GM18858 (cell line): Measurements from ENCODE around the gene INPP5K.
A peak's percentile ranks its signal among the peaks of the same experiment; 100 is the strongest.
"Not testable (repeated sequence)": the region's sequence is repeated elsewhere in the genome, so short reads cannot be mapped to it uniquely, and the experiment has no call there.

ENCODE experiments used
- ATAC-seq: cut with Tn5 transposase; IDR thresholded peaks from one replicate; pipeline ENCODE4 v1.9.1; 2021; ENCODE audit not compliant: unreplicated experiment

INPP5K gene

GRCh38 chr17:1508709-1509108, 7.7 kb downstream of the INPP5K start:
- ATAC-seq: not testable (repeated sequence)

- no peak for ATAC-seq
Measured at GRCh38 chr17:1506649-1507267, 9.7 kb downstream of the INPP5K start.

GRCh38 chr17:1505586-1505985, 10.8 kb downstream of the INPP5K start:
- no peak for ATAC-seq

GRCh38 chr17:1504866-1505265, 11.5 kb downstream of the INPP5K start:
- ATAC-seq: no peak

GRCh38 chr17:1503699-1504098, 12.7 kb downstream of the INPP5K start:
- ATAC-seq: no peak

DNA sequence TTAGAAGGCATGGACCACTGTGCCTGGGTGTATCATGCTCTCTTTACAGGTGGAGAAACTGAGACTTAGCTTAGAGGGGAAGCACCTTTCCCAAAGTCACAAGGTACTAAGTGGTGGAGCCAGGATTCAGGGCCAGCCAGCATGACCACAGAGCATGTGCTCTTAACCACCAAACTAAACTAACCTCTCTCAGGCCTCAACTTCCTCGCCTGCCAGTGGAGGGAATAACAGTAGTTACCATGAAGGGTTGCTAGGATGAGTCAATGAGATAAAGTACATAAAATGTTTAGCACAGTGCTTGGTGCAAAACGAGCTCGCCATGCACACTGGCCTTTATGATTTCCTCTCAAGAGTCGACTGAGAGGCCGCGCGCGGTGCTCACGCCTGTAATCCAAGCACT, 17.5 kb downstream of the INPP5K start:
- ATAC-seq: no peak

GRCh38 chr17:1498233-1498632, 18.2 kb downstream of the INPP5K start:
- ATAC-seq: no peak

- ATAC-seq: no peak
Measured at GRCh38 chr17:1497831-1498230, 18.6 kb downstream of the INPP5K start.

DNA sequence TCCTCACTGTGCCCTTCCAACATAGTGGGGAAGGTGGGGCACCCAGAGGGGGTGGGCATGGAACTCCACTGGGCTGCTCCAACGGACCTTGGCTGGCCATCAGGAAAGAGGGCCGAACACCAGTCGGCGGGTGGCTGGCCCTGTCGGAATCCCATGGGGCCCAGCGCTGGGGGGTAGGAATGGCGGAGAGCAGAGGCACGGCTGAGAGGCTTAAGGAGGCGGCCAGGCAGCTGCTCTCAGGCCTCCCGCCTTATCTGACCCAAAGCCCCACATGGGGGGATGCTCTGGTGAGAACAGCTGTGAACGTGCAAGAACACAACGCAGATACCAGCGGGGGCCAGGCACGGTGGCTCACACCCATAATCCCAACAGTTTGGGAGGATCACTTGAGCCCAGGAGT, 19.5 kb downstream of the INPP5K start:
- ATAC-seq: no peak

GRCh38 chr17:1495265-1495989, 21.0 kb downstream of the INPP5K start:
- no peak for ATAC-seq

DNA sequence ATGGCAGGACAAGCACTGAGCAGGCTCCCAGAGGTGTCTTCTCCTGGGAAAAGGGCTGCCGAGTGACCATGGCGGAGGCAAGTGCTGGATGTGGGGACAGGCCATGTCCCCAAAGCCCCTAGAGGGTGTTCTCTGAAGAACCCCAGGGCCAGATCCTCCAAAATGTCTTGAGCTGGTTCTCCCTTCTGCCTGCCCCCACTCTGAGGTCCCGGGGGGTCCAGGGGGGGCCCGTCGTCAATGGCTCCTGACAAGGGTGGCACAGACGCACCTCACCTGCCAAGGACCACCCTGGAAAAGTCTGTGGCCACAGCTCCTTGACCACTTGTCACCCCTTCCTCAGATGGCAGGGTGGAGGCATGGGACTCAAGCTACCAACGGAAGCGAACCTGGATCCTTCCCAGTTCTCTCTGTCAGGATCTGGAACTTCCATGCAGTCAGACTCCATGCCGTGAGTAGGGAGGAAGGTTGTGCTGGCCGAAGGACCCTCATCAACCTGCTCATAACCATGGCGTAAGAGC, 21.6 kb downstream of the INPP5K start:
- no peak for ATAC-seq

DNA sequence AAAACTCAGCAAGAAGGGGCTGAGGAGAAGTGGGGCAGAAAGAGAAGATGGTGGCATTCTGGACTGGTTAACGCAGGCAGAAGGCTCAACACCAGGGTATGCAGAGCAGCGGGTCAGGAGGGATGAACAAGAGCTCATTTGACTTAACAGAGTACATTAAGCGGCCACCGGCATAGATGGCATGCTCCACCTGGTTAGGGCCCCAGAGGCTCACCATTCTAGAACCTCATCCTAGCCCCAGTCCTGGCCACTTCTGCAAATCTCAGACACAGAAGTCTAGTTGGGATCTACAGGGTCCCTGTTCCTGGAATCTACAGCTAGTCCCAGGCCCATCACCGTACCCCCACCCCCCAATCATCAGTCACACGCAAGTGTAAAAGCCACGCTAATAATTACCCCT, 22.2 kb downstream of the INPP5K start:
- ATAC-seq: no peak

DNA sequence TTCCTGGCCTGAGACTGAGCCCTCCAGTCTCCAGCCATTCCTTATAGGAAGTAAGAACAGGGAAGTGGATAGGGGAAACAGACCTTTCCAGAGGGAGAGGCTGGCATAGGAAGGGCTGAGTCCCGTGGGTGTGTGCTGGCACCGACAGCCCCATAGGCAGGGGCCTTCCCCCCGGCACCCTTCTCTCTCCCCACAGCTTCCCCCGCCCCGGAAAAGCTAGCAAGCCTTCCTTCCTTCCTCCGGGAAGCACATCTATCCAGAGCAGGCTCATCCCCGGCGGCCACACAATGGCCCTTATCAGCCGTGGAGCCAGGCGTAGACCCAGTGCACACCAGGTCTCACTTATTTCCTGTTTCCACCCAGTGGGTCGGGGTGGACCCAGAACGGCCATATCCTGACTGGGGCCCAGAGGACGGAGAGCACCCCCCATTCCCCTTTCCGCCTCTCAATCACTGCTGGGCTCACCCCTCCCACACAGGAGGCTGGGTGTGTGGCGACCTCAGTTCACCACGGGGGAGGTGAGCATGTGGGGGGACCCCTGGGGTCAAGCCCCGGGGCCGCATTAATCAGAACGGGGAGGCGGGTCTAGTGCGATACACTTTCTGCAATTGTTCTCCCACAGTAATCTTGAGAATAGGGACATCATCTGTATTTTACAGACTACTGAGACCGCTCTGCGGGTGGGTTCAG, 23.0 kb downstream of the INPP5K start:
- ATAC-seq: no peak

DNA sequence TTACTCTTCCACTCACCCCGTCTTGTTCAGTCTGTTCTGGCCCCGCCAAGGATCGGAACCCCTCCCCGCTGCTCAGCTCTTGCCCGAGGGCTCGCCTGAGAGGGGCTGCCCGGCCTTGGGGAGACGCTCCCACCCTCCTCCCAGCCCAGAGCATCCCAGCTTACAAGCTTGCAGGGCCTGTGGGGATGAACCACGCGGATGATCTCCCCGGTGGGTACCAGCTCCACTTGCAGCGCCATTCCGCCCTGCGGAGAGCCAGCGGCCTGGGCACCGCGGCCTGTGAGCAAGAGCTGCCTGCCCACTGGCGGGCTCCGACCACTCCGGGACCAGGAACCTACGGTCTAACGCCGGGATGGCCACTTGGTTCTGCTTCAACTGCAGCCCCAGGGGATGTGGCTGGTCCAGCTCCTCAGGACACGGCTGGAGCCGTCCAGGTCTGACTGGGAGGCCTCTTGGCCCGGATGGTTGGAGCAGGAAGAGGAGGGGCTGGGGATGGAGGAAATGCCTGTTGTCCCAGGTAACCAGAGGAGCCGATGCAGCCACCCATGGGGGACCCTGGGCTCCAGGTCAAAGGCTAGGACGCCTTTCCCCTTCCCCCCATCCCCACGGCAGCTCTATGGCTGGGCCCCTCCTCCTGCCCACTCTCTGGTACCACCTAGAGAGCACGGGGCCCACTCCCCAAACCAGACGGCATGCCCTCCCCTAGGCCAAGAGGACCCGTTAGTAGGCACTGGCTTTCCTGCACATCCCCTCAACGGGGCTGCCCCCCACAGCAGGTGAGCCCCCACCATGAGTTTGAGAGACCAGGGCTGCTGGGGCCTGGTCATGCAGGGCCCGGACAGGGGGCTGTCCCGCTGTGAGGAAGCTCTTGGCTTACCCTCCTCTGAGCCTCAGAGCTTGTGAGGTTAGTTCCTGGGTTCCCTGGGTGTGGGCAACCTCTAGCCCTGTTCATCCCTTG, 23.9 kb downstream of the INPP5K start, which contains the start of gene MYO1C:
TSS of gene MYO1C (minus strand) at position 438 of the 958 bp plus-strand sequence. CDS start at position 239, 199 bp downstream.
- no peak for ATAC-seq

GRCh38 chr17:1491443-1492248, 24.8 kb downstream of the INPP5K start:
- no peak for ATAC-seq

DNA sequence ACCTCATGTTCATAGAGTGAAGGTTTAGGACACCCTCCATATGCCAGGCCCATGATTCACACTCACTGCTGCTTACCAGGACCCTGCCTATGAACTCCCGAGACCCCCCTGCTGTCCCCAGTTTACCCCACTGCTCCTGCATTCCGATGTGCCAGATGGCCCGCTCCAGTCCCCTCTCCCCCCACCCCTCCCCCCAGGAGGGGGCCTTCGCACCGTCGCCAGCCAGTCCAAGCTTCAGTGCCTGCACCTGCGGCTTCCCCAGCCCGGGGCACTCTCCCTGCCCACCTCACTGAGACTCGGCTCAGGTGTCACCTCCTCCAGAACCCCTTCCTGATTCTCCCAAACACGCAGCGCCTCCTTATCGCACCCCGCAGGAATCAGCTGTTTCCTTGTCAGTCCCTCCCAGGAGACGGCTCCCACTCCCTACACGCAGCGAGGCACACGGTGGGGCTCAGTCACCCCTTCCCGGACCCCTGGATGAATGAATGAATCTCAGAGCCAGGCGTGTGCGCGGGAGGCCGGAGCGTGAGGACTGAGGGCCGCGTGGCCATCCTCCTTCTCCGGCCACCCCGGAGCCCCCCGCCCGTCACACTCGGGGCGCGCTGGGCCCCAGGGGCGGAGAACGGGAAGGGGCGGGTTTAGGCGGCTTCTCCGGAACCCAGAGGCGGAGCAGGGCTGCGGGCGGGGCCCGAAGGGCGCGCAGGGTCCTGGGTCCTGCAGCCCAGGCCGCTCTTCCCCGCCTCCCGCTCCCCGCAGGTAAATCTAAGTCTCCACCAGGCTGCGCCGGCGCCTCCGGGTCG, 25.6 kb downstream of the INPP5K start:
- ATAC-seq: peak; percentile 39

GRCh38 chr17:1488826-1489270, 27.6 kb downstream of the INPP5K start:
- ATAC-seq: no peak

GRCh38 chr17:1487939-1488825, 28.2 kb downstream of the INPP5K start:
- no peak for ATAC-seq
